HCT116 (cell line): Measurements from ENCODE around the gene GRPR. TPM values are rescaled to one million over a fixed set of nuclear protein-coding genes. Genes with fewer than 3 reads are reported as not detected.

ENCODE experiments used
- ATAC-seq: fragments of 200-7000 bp; cut with Tn5 transposase; 2 replicates; pipeline ENCODE4 v1.9.1; 2020; ENCODE audit warnings: mild to moderate bottlenecking, moderate library complexity
- BruUV-seq: library from RNA; stranded (reverse); fragments of 400-500 nt; replicated peaks from 2 replicates; lab custom pipeline; 2021; lab: Mats Ljungman, UMichigan
- CTCF ChIA-PET: fragments of 300-600 bp; sonication (Branson Sonifier 250); formaldehyde crosslinking; loops from one replicate; lab custom pipeline; 2021; ENCODE audit warnings: antibody characterized with exemption; lab: Charles Lee
- POLR2A ChIA-PET: fragments of 300-600, 350-600 bp; sonication (Branson Sonifier 250); formaldehyde crosslinking; loops from one replicate; lab custom pipeline; 2021; ENCODE audit warnings: antibody characterized with exemption; lab: Charles Lee
- RAD21 ChIA-PET, 2 experiments: fragments of 300-600 bp; sonication (Branson Sonifier 250); formaldehyde crosslinking; loops; one replicate each; lab custom pipeline; 2023; ENCODE audit warnings: low total read pairs in 2 of 2; ENCODE audit not compliant: uncharacterized antibody in 2 of 2, unreplicated experiment in 2 of 2, low non-redundant PET in 1 of 2; lab: Charles Lee
- DNase-seq: peaks from one replicate; pipeline ENCODE4 v3.0.0-alpha.2; 2010; ENCODE audit warnings: low read depth, low spot score
- H2AFZ ChIP-seq: fragments of 200-600 bp; shearing (Covaris generic), sonication (generic); 2 replicates; pipeline ENCODE4 v1.6.1; 2017; ENCODE audit warnings: low read depth, mixed run types, mixed read lengths, antibody characterized with exemption, low read length; ENCODE audit not compliant: poor library complexity, severe bottlenecking
- H3K27ac ChIP-seq: 2 replicates; pipeline ENCODE4 v1.5.1; 2012; ENCODE audit warnings: low read depth, low read length
- H3K27me3 ChIP-seq: fragments of 200-600 bp; sonication (generic); 2 replicates; pipeline ENCODE4 v1.6.1; 2016; ENCODE audit warnings: mixed run types, low read length, mixed read lengths; ENCODE audit not compliant: insufficient read depth
- H3K36me3 ChIP-seq, 2 experiments: fragments of 200-500 bp in 1 of 2; fragments of 200-600 bp in 1 of 2; sonication (Bioruptor generic) in 1 of 2; sonication (generic) in 1 of 2; 2 replicates each; pipeline versions ENCODE4 v1.5.1 to v1.6.1; 2014 to 2016; ENCODE audit warnings: low read length in 2 of 2, inconsistent platforms in 1 of 2, mixed read lengths in 1 of 2, mixed run types in 1 of 2; ENCODE audit not compliant: insufficient read depth in 2 of 2, control insufficient read depth in 1 of 2
- H3K4me1 ChIP-seq, 2 experiments: fragments of 200-600 bp in 1 of 2; sonication (generic) in 1 of 2; 2 replicates each; pipeline versions ENCODE4 v1.5.1 to v1.6.1; 2012 to 2017; ENCODE audit warnings: low read length in 2 of 2, inconsistent platforms in 1 of 2, mild to moderate bottlenecking in 1 of 2, mixed read lengths in 1 of 2, mixed run types in 1 of 2, moderate library complexity in 1 of 2; ENCODE audit not compliant: insufficient read depth in 2 of 2, control insufficient read depth in 1 of 2
- H3K4me2 ChIP-seq: fragments of 200-600 bp; sonication (generic); 2 replicates; pipeline ENCODE4 v1.6.1; 2017; ENCODE audit warnings: mixed run types, low read length, mixed read lengths
- H3K4me3 ChIP-seq, 2 experiments: fragments of 200-600 bp in 1 of 2; sonication (generic) in 1 of 2; replicated peaks in 1 of 2; 2 replicates each; pipeline ENCODE4 v1.5.1; 2011 to 2016; ENCODE audit warnings: low read length in 2 of 2, control low read depth in 1 of 2, low read depth in 1 of 2, mild to moderate bottlenecking in 1 of 2, mixed read lengths in 1 of 2, mixed run types in 1 of 2
- H3K79me2 ChIP-seq: fragments of 200-600 bp; sonication (generic); 2 replicates; pipeline ENCODE4 v1.6.1; 2017; ENCODE audit warnings: mild to moderate bottlenecking, mixed run types, low read length, moderate library complexity, mixed read lengths; ENCODE audit not compliant: insufficient read depth
- H3K9ac ChIP-seq: fragments of 200-600 bp; sonication (generic); 2 replicates; pipeline ENCODE4 v1.6.1; 2016; ENCODE audit warnings: low read length, mixed read lengths
- H3K9me2 ChIP-seq: fragments of 200-600 bp; sonication (generic), shearing (Covaris generic); 2 replicates; pipeline ENCODE4 v1.6.1; 2017; ENCODE audit warnings: mixed run types, mild to moderate bottlenecking, moderate library complexity; ENCODE audit not compliant: insufficient read depth
- H3K9me3 ChIP-seq, 2 experiments: fragments of 200-500 bp in 1 of 2; fragments of 200-600 bp in 1 of 2; sonication (Bioruptor generic) in 1 of 2; sonication (generic) in 1 of 2; 2 replicates each; pipeline ENCODE4 v1.6.1; 2014 to 2017; ENCODE audit warnings: low read length in 2 of 2, mixed read lengths in 2 of 2, inconsistent platforms in 1 of 2, low read depth in 1 of 2, mild to moderate bottlenecking in 1 of 2, mixed run types in 1 of 2, moderate library complexity in 1 of 2; ENCODE audit not compliant: control insufficient read depth in 1 of 2, insufficient read depth in 1 of 2
- H4K20me1 ChIP-seq: fragments of 200-600 bp; sonication (generic), shearing (Covaris generic); 2 replicates; pipeline ENCODE4 v1.6.1; 2017; ENCODE audit warnings: mixed run types, mild to moderate bottlenecking, moderate library complexity; ENCODE audit not compliant: insufficient read depth
- ATF3 ChIP-seq: IDR thresholded peaks from 2 replicates; pipeline ENCODE4 v1.6.1; 2012
- CBX3 ChIP-seq: IDR thresholded peaks from 2 replicates; pipeline ENCODE4 v1.6.1; 2012; ENCODE audit warnings: low read depth
- CEBPB ChIP-seq: IDR thresholded peaks from 2 replicates; pipeline ENCODE4 v1.6.1; 2012; ENCODE audit warnings: low read depth
- CTCF ChIP-seq, 3 experiments: fragments of 200-600 bp in 1 of 3; sonication (generic) in 1 of 3; IDR thresholded peaks in 2 of 3; conservative IDR thresholded peaks in 1 of 3; 2 replicates each; pipeline ENCODE4 v1.5.1; 2012 to 2017; ENCODE audit warnings: low read depth in 2 of 3, low read length in 2 of 3, antibody characterized with exemption in 1 of 3, borderline replicate concordance in 1 of 3, control low read depth in 1 of 3, mild to moderate bottlenecking in 1 of 3, mixed read lengths in 1 of 3, mixed run types in 1 of 3, moderate library complexity in 1 of 3; ENCODE audit not compliant: insufficient read depth in 1 of 3
- EZH2 ChIP-seq: fragments of 200-600 bp; sonication (generic); IDR thresholded peaks from 2 replicates; pipeline ENCODE4 v1.6.1; 2017; ENCODE audit warnings: antibody characterized with exemption, mixed run types
- EZH2phosphoT487 ChIP-seq: fragments of 200-600 bp; IDR thresholded peaks from 2 replicates; pipeline ENCODE4 v1.6.1; 2018; ENCODE audit warnings: antibody characterized with exemption, borderline replicate concordance
- JUND ChIP-seq: IDR thresholded peaks from 2 replicates; pipeline ENCODE4 v1.6.1; 2012
- POLR2A ChIP-seq: IDR thresholded peaks from 2 replicates; pipeline ENCODE4 v1.7.0; 2011; ENCODE audit warnings: borderline replicate concordance; ENCODE audit not compliant: insufficient read depth, insufficient read length; ENCODE audit errors: extremely low read depth
- POLR2AphosphoS5 ChIP-seq: IDR thresholded peaks from 2 replicates; pipeline ENCODE4 v1.6.1; 2011; ENCODE audit warnings: mild to moderate bottlenecking, low read depth, low read length, moderate library complexity
- RAD21 ChIP-seq: IDR thresholded peaks from 2 replicates; pipeline ENCODE4 v1.6.1; 2012; ENCODE audit warnings: low read depth, mild to moderate bottlenecking
- REST ChIP-seq: IDR thresholded peaks from 2 replicates; pipeline ENCODE4 v1.6.1; 2012; ENCODE audit warnings: low read depth
- SIN3A ChIP-seq: IDR thresholded peaks from 2 replicates; pipeline ENCODE4 v1.6.1; 2012; ENCODE audit warnings: low read depth
- SP1 ChIP-seq: IDR thresholded peaks from 2 replicates; pipeline ENCODE4 v1.6.1; 2012; ENCODE audit warnings: low read depth
- SRF ChIP-seq: IDR thresholded peaks from 2 replicates; pipeline ENCODE4 v1.6.1; 2012; ENCODE audit warnings: low read depth
- TCF7L2 ChIP-seq: IDR thresholded peaks from 2 replicates; pipeline ENCODE4 v1.7.0; 2011; ENCODE audit warnings: borderline replicate concordance, inconsistent platforms; ENCODE audit not compliant: insufficient read depth, insufficient read length; ENCODE audit errors: extremely low read depth
- ZBTB33 ChIP-seq: IDR thresholded peaks from 2 replicates; pipeline ENCODE4 v1.6.1; 2011; ENCODE audit warnings: mild to moderate bottlenecking, low read length, moderate library complexity; ENCODE audit not compliant: insufficient replicate concordance; ENCODE audit errors: extremely low read depth
- ZFX ChIP-seq: fragments of 450-650 bp; IDR thresholded peaks from 2 replicates; pipeline ENCODE4 v1.6.1; 2017
- ZNF274 ChIP-seq: fragments of 200-500 bp; sonication (Bioruptor generic); IDR thresholded peaks from 2 replicates; pipeline ENCODE4 v1.6.1; 2014; ENCODE audit warnings: mild to moderate bottlenecking, low read depth, low read length, inconsistent platforms
- intact Hi-C: fragments of 100-400 bp; cut with micrococcal nuclease; formaldehyde crosslinking; loops from 2 replicates; pipeline ENCODE4 v1.10.0; 2022
- total RNA-seq: library from RNA; stranded (reverse); gene quantifications from one replicate; pipeline ENCODE4 v1.2.1, GENCODE V29; 2021; ENCODE audit not compliant: unreplicated experiment

GRPR gene
- total RNA-seq, 1 experiment from 2014 or later = 0.15 TPM

- RAD21 ChIA-PET = no interaction called here
These were observed 22.7 kb upstream of the GRPR start for GRCh38 chrX:16100673-16101072.

More at GRCh38 chrX:16100673-16101072, 22.7 kb upstream of the GRPR start:
- no peak overlapping the region for H3K4me3 ChIP-seq
- H3K4me2 ChIP-seq = no peak overlapping the region
- H3K27ac ChIP-seq = no peak overlapping the region
- BruUV-seq = no TSS peak
- no peak overlapping the region for H3K9ac ChIP-seq
- no peaks in the 10 kb centered on the region for H3K36me3 ChIP-seq
- ATAC-seq = no peak
- H4K20me1 ChIP-seq = no peaks in the 10 kb centered on the region
- CTCF ChIA-PET = no interaction called here
- H3K4me1 ChIP-seq = no peaks in the 10 kb centered on the region
- no peaks in the 10 kb centered on the region for H3K9me3 ChIP-seq
- intact Hi-C loops = no loop called here
- no peaks in the 10 kb centered on the region for H3K9me2 ChIP-seq
- TF ChIP-seq CBX3 = no peak
- TF ChIP-seq SIN3A = no peak
- TF ChIP-seq SRF = no peak
- no peak for TF ChIP-seq EZH2phosphoT487
- no peak for TF ChIP-seq ATF3
- no peak for TF ChIP-seq RAD21
- no peak for TF ChIP-seq CTCF (IDR thresholded peaks at IDR 0.05 in 2 of 3, conservative IDR thresholded peaks at IDR 0.05 in 1 of 3; ENCODE audit: borderline replicate concordance in 1 of 3, insufficient read depth in 1 of 3, low read depth in 2 of 3, low read length in 2 of 3)
- no peak for TF ChIP-seq CEBPB
- no peak for TF ChIP-seq SP1
- no peak for TF ChIP-seq ZNF274
- TF ChIP-seq POLR2A = no peak
- TF ChIP-seq TCF7L2 = no peak
- no peak for TF ChIP-seq ZFX
- TF ChIP-seq POLR2AphosphoS5 = no peak
- TF ChIP-seq JUND = no peak
- TF ChIP-seq ZBTB33 = no peak
- no peak for TF ChIP-seq EZH2
- TF ChIP-seq REST = no peak
- H3K27me3 ChIP-seq = no peaks in the 10 kb centered on the region
- POLR2A ChIA-PET = no interaction called here
- H3K79me2 ChIP-seq = no peaks in the 10 kb centered on the region
- H2AFZ ChIP-seq = no peak overlapping the region
- no peak for DNase-seq
